ENCODE data around the gene ARHGEF39.
"Not testable (repeated sequence)": the region's sequence is repeated elsewhere in the genome, so short reads cannot be mapped to it uniquely, and the experiment has no call there.

The ARHGEF39 gene

DNA sequence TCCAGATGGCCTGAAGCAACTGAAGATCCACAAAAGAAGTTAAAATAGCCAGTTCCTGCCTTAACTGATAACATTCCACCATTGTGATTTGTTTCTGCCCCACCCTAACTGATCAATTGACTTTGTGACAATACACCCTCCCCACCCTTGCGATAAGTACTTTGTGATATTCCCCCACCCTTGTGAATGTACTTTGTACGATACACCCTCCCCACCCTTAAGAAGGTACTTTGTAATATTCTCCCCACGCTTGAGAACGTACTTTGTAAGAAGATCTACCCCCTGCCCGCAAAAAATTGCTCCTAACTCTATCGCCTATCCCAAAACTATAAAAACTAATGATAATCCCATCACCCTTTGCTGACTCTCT, 28.1 kb downstream of the ARHGEF39 start:
- H3K4me1 ChIP-seq (ENCODE audit: insufficient read depth, poor library complexity, severe bottlenecking); ATAC-seq (ENCODE audit: low read depth); H3K36me3 ChIP-seq (ENCODE audit: low read depth); DNase-seq (ENCODE audit: low spot score); H3K27me3 ChIP-seq (ENCODE audit: insufficient read depth, poor library complexity, severe bottlenecking); H3K4me3 ChIP-seq (ENCODE audit: severe bottlenecking); H3K27ac ChIP-seq (ENCODE audit: poor library complexity, severe bottlenecking); H3K9me3 ChIP-seq (ENCODE audit: severe bottlenecking): not testable (repeated sequence)

DNA sequence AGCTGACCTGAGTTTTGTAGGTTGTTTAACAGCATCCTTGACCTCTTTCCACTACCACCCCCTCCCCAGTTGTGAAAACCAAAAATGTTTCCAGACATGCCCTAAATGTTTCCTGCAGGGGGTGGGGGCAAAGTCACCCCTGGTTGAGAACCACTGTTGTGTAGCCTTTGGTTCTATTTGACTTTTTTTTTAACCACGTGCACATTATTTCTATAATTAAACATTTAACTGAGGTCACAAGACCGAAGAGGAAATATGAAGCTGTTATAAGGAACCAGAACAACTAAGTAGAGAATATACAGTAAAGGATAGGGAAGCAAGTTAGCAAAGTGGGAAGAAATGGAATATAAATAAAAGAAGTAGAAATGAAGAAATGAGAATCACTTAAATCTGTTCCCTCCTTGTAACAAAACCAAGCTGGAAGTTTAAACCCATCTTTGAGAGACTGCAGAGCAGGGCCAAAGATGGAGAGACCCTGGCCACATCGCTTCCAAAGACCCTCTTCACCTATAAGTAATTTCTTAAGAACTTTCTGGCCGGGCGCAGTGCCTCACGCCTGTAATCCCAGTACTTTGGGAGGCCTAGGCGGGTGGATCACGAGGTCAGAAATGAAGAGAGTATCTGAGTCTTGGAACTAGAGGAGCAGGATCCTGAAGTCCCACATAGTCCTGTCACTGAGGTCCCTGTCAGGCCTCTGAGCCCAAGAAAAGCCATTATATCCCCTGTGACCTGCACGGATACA, 28.7 kb downstream of the ARHGEF39 start:
- no peak for TF ChIP-seq CTCF (IDR thresholded peaks at IDR 0.05; ENCODE audit: poor library complexity, severe bottlenecking)
- ATAC-seq (ENCODE audit: low read depth) (no peak), DNase-seq (ENCODE audit: low spot score) (no peak)
- no peak overlapping the region for H3K27ac ChIP-seq (ENCODE audit: poor library complexity, severe bottlenecking)
- H3K9me3 ChIP-seq (ENCODE audit: severe bottlenecking) = no peaks in the 10 kb centered on the region
- H3K4me3 ChIP-seq (ENCODE audit: severe bottlenecking) = no peak overlapping the region
- H3K4me1 ChIP-seq (ENCODE audit: insufficient read depth, poor library complexity, severe bottlenecking) = no peaks in the 10 kb centered on the region
- H3K36me3 ChIP-seq (ENCODE audit: low read depth) = no peaks in the 10 kb centered on the region
- H3K27me3 ChIP-seq (ENCODE audit: insufficient read depth, poor library complexity, severe bottlenecking) = no peaks in the 10 kb centered on the region

- DNase-seq (ENCODE audit: low spot score) = no peak
- Histone ChIP-seq H3K9me3 (ENCODE audit: severe bottlenecking) (no peaks in the 10 kb centered on the region), H3K27me3 (ENCODE audit: insufficient read depth, poor library complexity, severe bottlenecking) (no peaks in the 10 kb centered on the region), H3K27ac (ENCODE audit: poor library complexity, severe bottlenecking) (no peak overlapping the region), H3K4me3 (ENCODE audit: severe bottlenecking) (no peak overlapping the region), H3K36me3 (ENCODE audit: low read depth) (no peaks in the 10 kb centered on the region), H3K4me1 (ENCODE audit: insufficient read depth, poor library complexity, severe bottlenecking) (no peaks in the 10 kb centered on the region)
- ATAC-seq (ENCODE audit: low read depth) = no peak
- no peak for TF ChIP-seq CTCF (IDR thresholded peaks at IDR 0.05; ENCODE audit: poor library complexity, severe bottlenecking)
Observed at GRCh38 chr9:35635730-35636129, 29.3 kb downstream of the ARHGEF39 start.

GRCh38 chr9:35629597-35629996, 35.4 kb downstream of the ARHGEF39 start:
- Histone ChIP-seq H3K4me3 (ENCODE audit: severe bottlenecking) (no peak overlapping the region), H3K4me1 (ENCODE audit: insufficient read depth, poor library complexity, severe bottlenecking) (no peaks in the 10 kb centered on the region), H3K27ac (ENCODE audit: poor library complexity, severe bottlenecking) (no peak overlapping the region), H3K27me3 (ENCODE audit: insufficient read depth, poor library complexity, severe bottlenecking) (no peaks in the 10 kb centered on the region), H3K9me3 (ENCODE audit: severe bottlenecking) (no peaks in the 10 kb centered on the region), H3K36me3 (ENCODE audit: low read depth) (no peaks in the 10 kb centered on the region)
- ATAC-seq (ENCODE audit: low read depth) (no peak), DNase-seq (ENCODE audit: low spot score) (no peak)
- TF ChIP-seq CTCF (IDR thresholded peaks at IDR 0.05; ENCODE audit: poor library complexity, severe bottlenecking) = no peak

GRCh38 chr9:35628389-35628991, 36.5 kb downstream of the ARHGEF39 start:
- Histone ChIP-seq H3K9me3 (ENCODE audit: severe bottlenecking) (no peaks in the 10 kb centered on the region), H3K27ac (ENCODE audit: poor library complexity, severe bottlenecking) (no peak overlapping the region), H3K4me1 (ENCODE audit: insufficient read depth, poor library complexity, severe bottlenecking) (no peaks in the 10 kb centered on the region), H3K36me3 (ENCODE audit: low read depth) (no peaks in the 10 kb centered on the region), H3K27me3 (ENCODE audit: insufficient read depth, poor library complexity, severe bottlenecking) (no peaks in the 10 kb centered on the region), H3K4me3 (ENCODE audit: severe bottlenecking) (no peak overlapping the region)
- TF ChIP-seq CTCF (IDR thresholded peaks at IDR 0.05; ENCODE audit: poor library complexity, severe bottlenecking) = no peak
- ATAC-seq (ENCODE audit: low read depth) (no peak), DNase-seq (ENCODE audit: low spot score) (no peak)

Measured in RWPE2 (cell line).